ENCODE results near the gene PBX1. TPM values are rescaled to one million over a fixed set of nuclear protein-coding genes. Genes with fewer than 3 reads are reported as not detected.

PBX1 gene
- total RNA-seq, 1 donor from 2014 or later, result 71.7 TPM

GRCh38 chr1:164864161-164864560 lies 305.2 kb downstream of the PBX1 start:
- no peak for DNase-seq (ENCODE audit: low read depth, low spot score)
- no peaks in the 10 kb centered on the region for H3K9me3 Mint-ChIP-seq
- TF ChIP-seq, protein P1, sequence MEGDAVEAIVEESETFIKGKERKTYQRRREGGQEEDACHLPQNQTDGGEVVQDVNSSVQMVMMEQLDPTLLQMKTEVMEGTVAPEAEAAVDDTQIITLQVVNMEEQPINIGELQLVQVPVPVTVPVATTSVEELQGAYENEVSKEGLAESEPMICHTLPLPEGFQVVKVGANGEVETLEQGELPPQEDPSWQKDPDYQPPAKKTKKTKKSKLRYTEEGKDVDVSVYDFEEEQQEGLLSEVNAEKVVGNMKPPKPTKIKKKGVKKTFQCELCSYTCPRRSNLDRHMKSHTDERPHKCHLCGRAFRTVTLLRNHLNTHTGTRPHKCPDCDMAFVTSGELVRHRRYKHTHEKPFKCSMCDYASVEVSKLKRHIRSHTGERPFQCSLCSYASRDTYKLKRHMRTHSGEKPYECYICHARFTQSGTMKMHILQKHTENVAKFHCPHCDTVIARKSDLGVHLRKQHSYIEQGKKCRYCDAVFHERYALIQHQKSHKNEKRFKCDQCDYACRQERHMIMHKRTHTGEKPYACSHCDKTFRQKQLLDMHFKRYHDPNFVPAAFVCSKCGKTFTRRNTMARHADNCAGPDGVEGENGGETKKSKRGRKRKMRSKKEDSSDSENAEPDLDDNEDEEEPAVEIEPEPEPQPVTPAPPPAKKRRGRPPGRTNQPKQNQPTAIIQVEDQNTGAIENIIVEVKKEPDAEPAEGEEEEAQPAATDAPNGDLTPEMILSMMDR (conservative IDR thresholded peaks at IDR 0.05), result no peak
- no peak overlapping the region for H3K27ac Mint-ChIP-seq (ENCODE audit: unreplicated experiment)
- no peaks in the 10 kb centered on the region for H3K27me3 Mint-ChIP-seq (ENCODE audit: low read depth)
- no peak overlapping the region for H3K4me3 Mint-ChIP-seq
- no peaks in the 10 kb centered on the region for H3K4me1 Mint-ChIP-seq
- no peaks in the 10 kb centered on the region for H3K36me3 Mint-ChIP-seq (ENCODE audit: low read depth)

DNA sequence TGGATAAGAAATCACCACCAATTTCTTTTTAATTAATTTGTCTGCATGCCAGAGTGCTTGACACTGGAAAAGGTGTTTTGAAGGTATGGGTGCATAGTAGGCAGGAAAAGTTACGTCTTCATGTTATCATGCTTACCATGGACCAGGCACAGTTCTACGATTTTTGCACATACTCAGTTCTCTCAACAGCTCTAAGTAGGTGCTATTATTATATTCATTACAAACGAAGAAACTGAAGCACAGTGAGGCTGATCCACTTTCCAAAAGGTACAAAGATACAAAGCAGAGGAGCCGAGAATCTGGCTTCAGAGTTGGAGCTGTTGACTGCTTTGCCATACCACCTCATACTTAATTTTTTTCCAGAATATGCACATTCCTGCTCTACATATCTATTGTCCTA lies 306.4 kb downstream of the PBX1 start:
- Mint-ChIP-seq H3K27me3 (ENCODE audit: low read depth) (no peaks in the 10 kb centered on the region), H3K4me3 (no peak overlapping the region), H3K4me1 (no peaks in the 10 kb centered on the region), H3K27ac (ENCODE audit: unreplicated experiment) (no peak overlapping the region), H3K9me3 (no peaks in the 10 kb centered on the region), H3K36me3 (ENCODE audit: low read depth) (no peaks in the 10 kb centered on the region)
- TF ChIP-seq, protein P1 (conservative IDR thresholded peaks at IDR 0.05), result no peak
- no peak for DNase-seq (ENCODE audit: low read depth, low spot score)

- DNase-seq (ENCODE audit: low read depth, low spot score), result no peak
- TF ChIP-seq, protein P1 (conservative IDR thresholded peaks at IDR 0.05), result no peak
- H3K4me3 Mint-ChIP-seq, result no peak overlapping the region
- H3K27me3 Mint-ChIP-seq (ENCODE audit: low read depth), result no peaks in the 10 kb centered on the region
- no peaks in the 10 kb centered on the region for H3K36me3 Mint-ChIP-seq (ENCODE audit: low read depth)
- no peaks in the 10 kb centered on the region for H3K4me1 Mint-ChIP-seq
- H3K9me3 Mint-ChIP-seq, result no peaks in the 10 kb centered on the region
- H3K27ac Mint-ChIP-seq (ENCODE audit: unreplicated experiment), result no peak overlapping the region
Measured at GRCh38 chr1:164867590-164867989, 308.6 kb downstream of the PBX1 start.

- no peaks in the 10 kb centered on the region for H3K27me3 Mint-ChIP-seq (ENCODE audit: low read depth)
- TF ChIP-seq, protein P1 (conservative IDR thresholded peaks at IDR 0.05), result no peak
- no peaks in the 10 kb centered on the region for H3K4me1 Mint-ChIP-seq
Measured at GRCh38 chr1:164868990-164869389, 310.0 kb downstream of the PBX1 start.

DNA sequence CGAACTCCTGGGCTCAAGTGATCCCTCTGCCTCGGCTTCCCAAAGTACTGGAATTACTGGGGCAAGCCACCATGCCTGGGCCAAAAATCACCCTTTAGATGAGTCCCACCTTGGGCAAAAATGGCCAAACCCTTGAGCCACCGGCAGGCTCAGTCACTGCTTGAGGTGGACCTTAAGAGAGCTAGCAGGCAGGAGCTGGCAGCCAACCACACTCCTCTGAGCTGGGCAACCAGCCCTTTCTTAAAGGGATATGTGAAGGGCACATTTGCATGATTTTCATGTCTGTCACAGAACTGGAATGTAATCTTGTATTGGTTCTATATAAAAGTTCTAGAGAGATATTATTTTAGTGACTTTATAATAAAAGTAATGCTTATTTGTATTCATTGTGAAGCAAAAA lies 316.5 kb downstream of the PBX1 start:
- Mint-ChIP-seq H3K27ac (ENCODE audit: unreplicated experiment) (no peak overlapping the region), H3K4me1 (no peaks in the 10 kb centered on the region), H3K9me3 (peaks cover 2% of the 10 kb centered on the region), H3K4me3 (no peak overlapping the region), H3K27me3 (ENCODE audit: low read depth) (no peaks in the 10 kb centered on the region), H3K36me3 (ENCODE audit: low read depth) (no peaks in the 10 kb centered on the region)
- no peak for DNase-seq (ENCODE audit: low read depth, low spot score)
- TF ChIP-seq, protein P1 (conservative IDR thresholded peaks at IDR 0.05), result no peak

More at GRCh38 chr1:164868990-164869389, 310.0 kb downstream of the PBX1 start:
- no peak overlapping the region for H3K4me3 Mint-ChIP-seq
- no peaks in the 10 kb centered on the region for H3K36me3 Mint-ChIP-seq (ENCODE audit: low read depth)
- H3K27ac Mint-ChIP-seq (ENCODE audit: unreplicated experiment), result no peak overlapping the region
- DNase-seq (ENCODE audit: low read depth, low spot score), result no peak
- no peaks in the 10 kb centered on the region for H3K9me3 Mint-ChIP-seq
